HEK293T (cell line): Measurements from ENCODE around the gene NUDT15.

ENCODE experiments used
- CTCF ChIA-PET: fragments of 350-600 bp; formaldehyde crosslinking; extraction: SDS; loops from one replicate; lab custom pipeline; 2021; ENCODE audit warnings: antibody characterized with exemption, inconsistent platforms; lab: Yijun Ruan, JAX
- POLR2A ChIA-PET: fragments of 350-600 bp; formaldehyde crosslinking; extraction: SDS; loops from one replicate; lab custom pipeline; 2020; ENCODE audit warnings: antibody characterized with exemption, inconsistent platforms; lab: Yijun Ruan, JAX
- DNase-seq: peaks from one replicate; pipeline ENCODE4 v3.0.0; 2012; ENCODE audit warnings: mixed read lengths; ENCODE audit errors: extremely low spot score
- ARNT ChIP-seq: fragments of 450-650 bp; IDR thresholded peaks from 2 replicates; pipeline ENCODE4 v1.6.1; 2017; ENCODE audit warnings: mild to moderate bottlenecking
- BHLHE40 ChIP-seq: fragments of 450-650 bp; IDR thresholded peaks from 2 replicates; pipeline ENCODE4 v1.6.1; 2016; ENCODE audit warnings: mild to moderate bottlenecking, moderate library complexity, borderline replicate concordance
- CTBP1 ChIP-seq: fragments of 450-650 bp; IDR thresholded peaks from 2 replicates; pipeline ENCODE4 v1.6.1; 2016; ENCODE audit warnings: borderline replicate concordance
- ELF4 ChIP-seq: fragments of 450-650 bp; IDR thresholded peaks from 2 replicates; pipeline ENCODE4 v1.6.1; 2017; ENCODE audit warnings: antibody characterized with exemption
- FOXA1 ChIP-seq: fragments of 450-650 bp; IDR thresholded peaks from 2 replicates; pipeline ENCODE4 v1.6.1; 2016; ENCODE audit warnings: mild to moderate bottlenecking
- FOXK2 ChIP-seq: fragments of 450-650 bp; IDR thresholded peaks from 2 replicates; pipeline ENCODE4 v1.6.1; 2016; ENCODE audit warnings: mild to moderate bottlenecking
- FOXM1 ChIP-seq: fragments of 450-650 bp; IDR thresholded peaks from 2 replicates; pipeline ENCODE4 v1.6.1; 2017; ENCODE audit warnings: mild to moderate bottlenecking, borderline replicate concordance
- HDGF ChIP-seq: fragments of 450-650 bp; IDR thresholded peaks from 2 replicates; pipeline ENCODE4 v1.6.1; 2017; ENCODE audit warnings: antibody characterized with exemption, borderline replicate concordance
- L3MBTL2 ChIP-seq: fragments of 450-650 bp; conservative IDR thresholded peaks from 2 replicates; pipeline ENCODE4 v1.6.1; 2016; ENCODE audit warnings: mild to moderate bottlenecking
- LEF1 ChIP-seq: fragments of 450-650 bp; IDR thresholded peaks from 2 replicates; pipeline ENCODE4 v1.6.1; 2017; ENCODE audit warnings: mild to moderate bottlenecking, borderline replicate concordance
- NFRKB ChIP-seq: fragments of 450-650 bp; IDR thresholded peaks from 2 replicates; pipeline ENCODE4 v1.6.1; 2016; ENCODE audit warnings: mild to moderate bottlenecking, moderate library complexity
- SP1 ChIP-seq: fragments of 450-650 bp; IDR thresholded peaks from 2 replicates; pipeline ENCODE4 v1.6.1; 2017
- SUZ12 ChIP-seq: fragments of 450-650 bp; IDR thresholded peaks from 2 replicates; pipeline ENCODE4 v1.6.1; 2016; ENCODE audit warnings: mild to moderate bottlenecking
- TARDBP ChIP-seq: fragments of 450-650 bp; IDR thresholded peaks from 2 replicates; pipeline ENCODE4 v1.6.1; 2016
- ZNF384 ChIP-seq: fragments of 450-650 bp; IDR thresholded peaks from 2 replicates; pipeline ENCODE4 v1.6.1; 2016
- TF ChIP-seq, protein P1 (sequence below): fragments of 450-650 bp; IDR thresholded peaks from 2 replicates; pipeline ENCODE4 v1.6.1; 2016

Gene NUDT15

DNA sequence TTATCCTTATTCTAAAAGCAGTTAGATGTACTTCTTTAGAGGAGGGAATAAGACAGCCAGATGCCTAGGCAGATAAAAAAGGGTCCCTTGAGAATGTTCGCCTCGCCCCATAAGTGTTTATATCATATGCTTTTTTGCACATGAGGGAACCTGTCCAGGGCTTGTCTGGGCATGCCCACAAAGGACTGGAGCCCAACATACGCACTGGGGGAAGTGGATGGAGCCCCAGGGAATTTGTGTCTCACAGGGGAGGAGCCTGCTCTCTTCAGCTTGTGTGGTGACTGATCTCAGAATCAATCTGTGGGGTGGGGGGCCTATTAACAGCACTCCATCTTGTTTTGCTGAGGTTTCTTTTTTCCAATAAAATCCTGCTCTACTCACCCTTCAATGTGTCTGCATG lies 34.8 kb downstream of the NUDT15 start:
- TF ChIP-seq CTBP1 = no peak
- ChIA-PET POLR2A (no interaction called here), CTCF (no interaction called here)
- no peak for DNase-seq

DNA sequence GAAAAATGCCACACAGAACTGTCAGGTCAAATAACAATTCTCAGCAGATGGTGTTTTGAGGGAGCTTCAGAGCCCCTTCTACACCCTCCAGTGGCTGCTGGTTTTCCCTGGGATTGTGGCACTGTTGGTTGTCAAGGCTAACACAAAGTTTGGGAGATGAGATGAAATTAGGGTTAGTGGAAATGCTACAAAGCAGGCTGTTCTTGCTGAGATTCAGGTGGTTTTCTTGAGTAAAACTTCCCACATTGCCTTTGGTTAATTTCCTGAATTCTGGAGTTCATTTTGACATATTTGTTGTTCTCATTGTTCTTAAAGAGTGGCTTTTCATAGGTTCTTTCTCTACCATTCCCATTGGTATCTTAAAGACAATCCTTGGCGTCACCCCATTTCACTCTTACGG lies 35.3 kb downstream of the NUDT15 start:
- ChIA-PET CTCF (no interaction called here), POLR2A (no interaction called here)
- no peak for TF ChIP-seq FOXA1
- TF ChIP-seq ARNT = no peak
- TF ChIP-seq LEF1 = no peak
- no peak for TF ChIP-seq HDGF
- no peak for DNase-seq

DNA sequence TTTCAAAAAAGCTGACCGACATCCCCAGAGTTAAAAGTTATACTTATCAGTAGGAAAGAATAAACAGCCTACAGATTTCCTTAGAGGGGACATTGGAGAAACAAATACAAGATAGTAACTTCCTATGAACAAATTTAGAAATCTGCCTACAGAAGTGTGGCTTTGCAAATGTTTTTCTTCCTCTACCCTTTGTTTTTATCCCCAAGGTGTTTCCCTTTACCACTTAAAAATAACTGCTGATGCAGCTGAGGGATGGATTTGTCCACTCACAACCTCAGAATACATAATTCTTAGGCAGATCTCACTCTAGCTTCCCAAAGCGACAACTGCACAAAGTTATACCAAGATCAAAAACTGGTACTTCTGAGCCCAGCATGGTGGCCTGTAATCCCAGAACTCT lies 36.5 kb downstream of the NUDT15 start:
- TF ChIP-seq SUZ12 (no peak), TARDBP (no peak), FOXK2 (no peak), ELF4 (no peak), LEF1 (no peak), FOXM1 (no peak), ARNT (no peak), CTBP1 (no peak), NFRKB (no peak)
- TF ChIP-seq, protein P1, sequence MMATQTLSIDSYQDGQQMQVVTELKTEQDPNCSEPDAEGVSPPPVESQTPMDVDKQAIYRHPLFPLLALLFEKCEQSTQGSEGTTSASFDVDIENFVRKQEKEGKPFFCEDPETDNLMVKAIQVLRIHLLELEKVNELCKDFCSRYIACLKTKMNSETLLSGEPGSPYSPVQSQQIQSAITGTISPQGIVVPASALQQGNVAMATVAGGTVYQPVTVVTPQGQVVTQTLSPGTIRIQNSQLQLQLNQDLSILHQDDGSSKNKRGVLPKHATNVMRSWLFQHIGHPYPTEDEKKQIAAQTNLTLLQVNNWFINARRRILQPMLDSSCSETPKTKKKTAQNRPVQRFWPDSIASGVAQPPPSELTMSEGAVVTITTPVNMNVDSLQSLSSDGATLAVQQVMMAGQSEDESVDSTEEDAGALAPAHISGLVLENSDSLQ = no peak
- ChIA-PET CTCF (no interaction called here), POLR2A (no interaction called here)
- DNase-seq = no peak

DNA sequence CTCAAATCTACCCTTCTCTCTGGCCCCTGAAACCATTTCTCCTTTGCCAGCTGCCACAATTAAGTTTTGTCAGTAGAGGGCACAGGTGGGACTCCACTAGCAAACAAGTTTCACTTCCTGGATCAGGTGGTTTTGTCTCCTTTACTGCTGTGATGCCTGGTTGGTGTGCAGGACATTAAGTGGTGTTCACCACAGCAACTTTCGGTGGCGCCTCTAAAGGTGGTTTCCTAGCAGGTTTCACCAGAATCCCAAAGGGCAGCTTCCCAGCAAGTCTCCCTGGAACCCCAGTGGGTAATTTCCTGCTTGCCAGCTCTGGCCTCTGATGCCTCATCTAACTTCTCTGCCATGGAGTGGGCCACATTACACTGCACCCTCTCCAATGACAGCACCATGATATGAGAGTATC lies 40.7 kb downstream of the NUDT15 start:
- ChIA-PET CTCF (interaction anchor here (0.6 to 1.1 kb wide), 2 partner anchors 15 to 42 kb away, joined by 3 read pairs; no protein-coding TSS in a partner anchor), POLR2A (interaction anchor here (2.1 kb wide), 1 partner anchor 16 kb away, joined by 7 read pairs; the partner anchor contains the start of gene MED4)
- DNase-seq = no peak
- TF ChIP-seq SP1 (no peak), SUZ12 (no peak), FOXK2 (no peak), ZNF384 (no peak)
- TF ChIP-seq, protein P1 = no peak

DNA sequence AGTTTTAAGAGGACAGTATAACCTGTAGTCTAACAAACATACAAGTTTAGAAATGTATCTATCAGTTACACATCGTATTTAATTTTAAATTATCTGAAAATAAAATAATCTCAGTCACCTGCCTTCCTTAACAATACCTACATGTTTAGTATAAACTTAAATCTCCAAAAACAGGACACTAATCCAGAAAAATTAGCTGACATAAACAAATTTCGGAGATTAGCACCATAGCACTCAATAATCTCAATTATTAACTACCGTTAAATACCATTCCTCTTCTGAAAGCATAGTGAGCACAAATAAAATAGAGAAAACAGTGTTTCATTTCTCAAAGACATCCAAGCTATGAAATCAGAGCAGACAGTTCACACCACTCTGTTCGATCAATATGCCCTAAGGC lies 44.2 kb downstream of the NUDT15 start:
- no peak for DNase-seq
- ChIA-PET CTCF (no interaction called here), POLR2A (no interaction called here)
- TF ChIP-seq LEF1 (no peak), ELF4 (no peak), FOXK2 (no peak), FOXM1 (no peak), SP1 (no peak), CTBP1 (no peak), NFRKB (no peak), SUZ12 (no peak), BHLHE40 (no peak), ZNF384 (no peak), ARNT (no peak), FOXA1 (no peak), L3MBTL2 (no peak), HDGF (no peak), TARDBP (no peak)
- TF ChIP-seq, protein P1 = no peak

DNA sequence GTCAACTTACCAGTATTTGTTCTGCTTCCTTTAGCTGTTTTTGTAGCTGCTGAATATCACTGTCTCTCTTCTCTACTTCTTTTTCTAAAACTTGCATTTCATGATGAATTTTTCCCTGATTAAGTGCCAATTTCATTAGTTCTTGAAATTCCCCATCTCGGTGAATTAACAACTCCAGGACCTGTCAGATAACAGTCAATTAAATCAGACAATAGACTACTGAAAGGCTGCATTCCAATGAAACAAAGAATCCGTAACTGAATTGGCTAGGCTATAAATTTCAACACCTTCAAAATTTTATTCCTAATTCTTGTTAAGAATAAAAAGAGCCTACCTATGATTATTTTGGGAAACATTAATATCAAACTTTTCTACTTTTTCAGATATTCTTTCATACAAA lies 48.7 kb downstream of the NUDT15 start:
- ChIA-PET CTCF (no interaction called here), POLR2A (no interaction called here)
- TF ChIP-seq BHLHE40 (no peak), ELF4 (no peak), ARNT (no peak), LEF1 (no peak), FOXM1 (no peak), NFRKB (no peak), L3MBTL2 (no peak), ZNF384 (no peak), CTBP1 (no peak)
- no peak for DNase-seq

DNA sequence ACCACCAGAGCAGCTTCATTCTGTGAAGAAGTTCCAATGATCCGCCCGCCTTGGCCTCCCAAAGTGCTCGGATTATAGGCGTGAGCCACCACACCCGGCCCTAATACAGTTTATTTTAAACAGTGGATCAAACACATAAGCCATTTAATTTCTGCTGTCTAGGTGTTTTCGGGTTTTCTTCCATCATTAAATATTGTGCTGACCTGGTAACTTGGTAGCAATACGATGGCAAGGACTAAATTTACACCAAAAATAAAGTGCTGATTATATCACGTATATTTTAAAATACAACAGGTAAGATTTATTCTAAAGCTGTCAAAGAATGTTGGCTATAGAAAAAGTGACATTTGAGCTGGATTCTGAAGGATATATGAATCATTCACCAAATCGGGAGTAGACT lies 56.1 kb downstream of the NUDT15 start:
- no peak for DNase-seq
- ChIA-PET POLR2A (interaction anchor here (0.8 to 2.0 kb wide), 2 partner anchors 15 to 117 kb away, joined by 4 to 7 read pairs; no protein-coding TSS in a partner anchor), CTCF (interaction anchor here (1.2 kb wide), 1 partner anchor 15 kb away, joined by 3 read pairs; no protein-coding TSS in a partner anchor)
- TF ChIP-seq LEF1 (no peak), HDGF (no peak), ELF4 (no peak), TARDBP (no peak), L3MBTL2 (no peak)
- TF ChIP-seq, protein P1 = no peak
